ENCODE data around the gene CXCR4. TPM values are rescaled to one million over a fixed set of nuclear protein-coding genes. Genes with fewer than 3 reads are reported as not detected.

CXCR4 gene
- total RNA-seq, 1 experiment from 2014 or later: 1.1 TPM

DNA sequence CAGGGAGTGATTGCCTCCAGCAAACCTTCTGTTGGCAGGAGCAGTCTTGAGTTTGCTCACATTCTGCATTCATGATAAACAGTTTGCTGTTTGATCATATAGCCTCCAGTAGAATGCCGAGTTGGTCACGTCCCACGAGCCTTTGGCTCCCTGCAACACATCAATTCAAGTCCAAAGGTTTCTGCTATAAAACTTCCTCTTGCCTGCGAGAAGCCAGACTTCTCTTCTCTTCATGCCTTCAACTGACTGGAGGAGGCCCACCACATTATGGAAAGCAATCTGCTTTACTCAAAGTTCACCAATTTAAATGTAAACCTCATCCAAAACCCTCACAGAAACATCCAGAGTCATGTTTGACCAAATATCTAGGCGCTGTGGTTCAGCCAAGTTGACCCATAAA lies 40.8 kb downstream of the CXCR4 start:
- POLR2A ChIA-PET: no interaction called here
- intact Hi-C loops (cut with micrococcal nuclease; ENCODE audit: unreplicated experiment) (no loop called here), in situ Hi-C loops (cut with HindIII; ENCODE audit: low pct_unique_long_range_greater_than_20kb, low sequenced_read_pairs) (no loop called here)
- no peak overlapping the region for H3K27ac ChIP-seq (ENCODE audit: low read length)
- no peak overlapping the region for H3K4me3 ChIP-seq (ENCODE audit: low read depth in 2 of 2, low read length in 2 of 2)
- CTCF ChIA-PET: no interaction called here
- H3K4me1 ChIP-seq (ENCODE audit: control insufficient read depth, insufficient read depth, low read length): no peaks in the 10 kb centered on the region
- TF ChIP-seq POLR2AphosphoS5 (IDR thresholded peaks at IDR 0.05; ENCODE audit: low read depth, low read length) (no peak), TCF7L2 (IDR thresholded peaks at IDR 0.05; ENCODE audit: low read depth, low read length) (no peak), SIN3A (IDR thresholded peaks at IDR 0.05; ENCODE audit: borderline replicate concordance, insufficient read depth, low read depth, low read length) (no peak)
- TF ChIP-seq, protein P1, sequence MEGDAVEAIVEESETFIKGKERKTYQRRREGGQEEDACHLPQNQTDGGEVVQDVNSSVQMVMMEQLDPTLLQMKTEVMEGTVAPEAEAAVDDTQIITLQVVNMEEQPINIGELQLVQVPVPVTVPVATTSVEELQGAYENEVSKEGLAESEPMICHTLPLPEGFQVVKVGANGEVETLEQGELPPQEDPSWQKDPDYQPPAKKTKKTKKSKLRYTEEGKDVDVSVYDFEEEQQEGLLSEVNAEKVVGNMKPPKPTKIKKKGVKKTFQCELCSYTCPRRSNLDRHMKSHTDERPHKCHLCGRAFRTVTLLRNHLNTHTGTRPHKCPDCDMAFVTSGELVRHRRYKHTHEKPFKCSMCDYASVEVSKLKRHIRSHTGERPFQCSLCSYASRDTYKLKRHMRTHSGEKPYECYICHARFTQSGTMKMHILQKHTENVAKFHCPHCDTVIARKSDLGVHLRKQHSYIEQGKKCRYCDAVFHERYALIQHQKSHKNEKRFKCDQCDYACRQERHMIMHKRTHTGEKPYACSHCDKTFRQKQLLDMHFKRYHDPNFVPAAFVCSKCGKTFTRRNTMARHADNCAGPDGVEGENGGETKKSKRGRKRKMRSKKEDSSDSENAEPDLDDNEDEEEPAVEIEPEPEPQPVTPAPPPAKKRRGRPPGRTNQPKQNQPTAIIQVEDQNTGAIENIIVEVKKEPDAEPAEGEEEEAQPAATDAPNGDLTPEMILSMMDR (IDR thresholded peaks at IDR 0.05): no peak
- TF ChIP-seq, protein P2, sequence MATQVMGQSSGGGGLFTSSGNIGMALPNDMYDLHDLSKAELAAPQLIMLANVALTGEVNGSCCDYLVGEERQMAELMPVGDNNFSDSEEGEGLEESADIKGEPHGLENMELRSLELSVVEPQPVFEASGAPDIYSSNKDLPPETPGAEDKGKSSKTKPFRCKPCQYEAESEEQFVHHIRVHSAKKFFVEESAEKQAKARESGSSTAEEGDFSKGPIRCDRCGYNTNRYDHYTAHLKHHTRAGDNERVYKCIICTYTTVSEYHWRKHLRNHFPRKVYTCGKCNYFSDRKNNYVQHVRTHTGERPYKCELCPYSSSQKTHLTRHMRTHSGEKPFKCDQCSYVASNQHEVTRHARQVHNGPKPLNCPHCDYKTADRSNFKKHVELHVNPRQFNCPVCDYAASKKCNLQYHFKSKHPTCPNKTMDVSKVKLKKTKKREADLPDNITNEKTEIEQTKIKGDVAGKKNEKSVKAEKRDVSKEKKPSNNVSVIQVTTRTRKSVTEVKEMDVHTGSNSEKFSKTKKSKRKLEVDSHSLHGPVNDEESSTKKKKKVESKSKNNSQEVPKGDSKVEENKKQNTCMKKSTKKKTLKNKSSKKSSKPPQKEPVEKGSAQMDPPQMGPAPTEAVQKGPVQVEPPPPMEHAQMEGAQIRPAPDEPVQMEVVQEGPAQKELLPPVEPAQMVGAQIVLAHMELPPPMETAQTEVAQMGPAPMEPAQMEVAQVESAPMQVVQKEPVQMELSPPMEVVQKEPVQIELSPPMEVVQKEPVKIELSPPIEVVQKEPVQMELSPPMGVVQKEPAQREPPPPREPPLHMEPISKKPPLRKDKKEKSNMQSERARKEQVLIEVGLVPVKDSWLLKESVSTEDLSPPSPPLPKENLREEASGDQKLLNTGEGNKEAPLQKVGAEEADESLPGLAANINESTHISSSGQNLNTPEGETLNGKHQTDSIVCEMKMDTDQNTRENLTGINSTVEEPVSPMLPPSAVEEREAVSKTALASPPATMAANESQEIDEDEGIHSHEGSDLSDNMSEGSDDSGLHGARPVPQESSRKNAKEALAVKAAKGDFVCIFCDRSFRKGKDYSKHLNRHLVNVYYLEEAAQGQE (IDR thresholded peaks at IDR 0.05; ENCODE audit: insufficient read depth in 1 of 2, low read depth in 2 of 2, low read length in 1 of 2): no peak
- no peaks in the 10 kb centered on the region for H3K36me3 ChIP-seq (ENCODE audit: control insufficient read depth, insufficient read depth, low read length)
- DNase-seq (ENCODE audit: low read depth, low spot score) (no peak), ATAC-seq (no peak)
- BruUV-seq (replicated peaks): no TSS peak
- no peaks in the 10 kb centered on the region; the same call in 1 of the 2 replicates for H3K27me3 ChIP-seq (ENCODE audit: control insufficient read depth, insufficient read depth, low read length)
- H3K9me3 ChIP-seq (ENCODE audit: control insufficient read depth, insufficient read depth, low read depth, low read length): no peaks in the 10 kb centered on the region

DNA sequence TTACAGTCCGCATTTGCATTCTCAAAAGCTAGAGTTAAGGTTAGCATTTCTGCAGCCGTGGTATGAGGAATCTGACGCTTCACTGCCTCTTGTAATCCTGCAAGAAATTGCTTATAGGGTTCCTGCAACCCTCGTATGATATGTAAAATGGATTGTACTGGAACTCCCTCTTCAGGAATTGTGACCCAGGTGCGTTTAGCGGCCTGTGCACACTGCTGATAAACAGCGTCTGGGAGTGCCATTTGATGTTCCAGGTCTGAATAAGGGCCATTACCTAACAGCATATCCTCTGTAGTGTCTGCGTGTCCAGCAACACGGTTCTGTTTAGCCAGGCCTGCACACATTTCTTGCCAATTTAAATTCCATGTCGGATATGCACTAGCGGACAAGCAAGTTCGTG lies 42.5 kb downstream of the CXCR4 start:
- Histone ChIP-seq H3K36me3 (ENCODE audit: control insufficient read depth, insufficient read depth, low read length) (no peaks in the 10 kb centered on the region), H3K4me3 (ENCODE audit: low read depth in 2 of 2, low read length in 2 of 2) (no peak overlapping the region), H3K4me1 (ENCODE audit: control insufficient read depth, insufficient read depth, low read length) (no peaks in the 10 kb centered on the region), H3K27ac (ENCODE audit: low read length) (no peak overlapping the region), H3K9me3 (ENCODE audit: control insufficient read depth, insufficient read depth, low read depth, low read length) (no peaks in the 10 kb centered on the region), H3K27me3 (ENCODE audit: control insufficient read depth, insufficient read depth, low read length) (no peaks in the 10 kb centered on the region; the same call in 1 of the 2 replicates)
- no TSS peak for BruUV-seq (replicated peaks)
- DNase-seq (ENCODE audit: low read depth, low spot score) (no peak), ATAC-seq (no peak)
- in situ Hi-C loops (cut with HindIII; ENCODE audit: low pct_unique_long_range_greater_than_20kb, low sequenced_read_pairs) (no loop called here), intact Hi-C loops (cut with micrococcal nuclease; ENCODE audit: unreplicated experiment) (no loop called here)
- TF ChIP-seq POLR2AphosphoS5 (IDR thresholded peaks at IDR 0.05; ENCODE audit: low read depth, low read length): no peak
- TF ChIP-seq, protein P2 (IDR thresholded peaks at IDR 0.05; ENCODE audit: insufficient read depth in 1 of 2, low read depth in 2 of 2, low read length in 1 of 2): no peak
- TF ChIP-seq TCF7L2 (IDR thresholded peaks at IDR 0.05; ENCODE audit: low read depth, low read length): no peak
- TF ChIP-seq, protein P1 (IDR thresholded peaks at IDR 0.05): no peak; the same call in 1 of the 2 replicates
- TF ChIP-seq SIN3A (IDR thresholded peaks at IDR 0.05; ENCODE audit: borderline replicate concordance, insufficient read depth, low read depth, low read length): no peak
- ChIA-PET CTCF (no interaction called here), POLR2A (no interaction called here)
